ENCODE results near the gene MAD1L1. TPM values are rescaled to one million over a fixed set of nuclear protein-coding genes. Genes with fewer than 3 reads are reported as not detected.

The MAD1L1 gene
- total RNA-seq, 1 donor from 2014 or later = 32.7 TPM

GRCh38 chr7:1987591-1988532 is 244.9 kb downstream of the MAD1L1 start:
- Mint-ChIP-seq H3K27me3 (ENCODE audit: unreplicated experiment) (no peaks in the 10 kb centered on the region), H3K36me3 (ENCODE audit: unreplicated experiment) (peaks cover 7% of the 10 kb centered on the region), H3K9me3 (ENCODE audit: unreplicated experiment) (no peaks in the 10 kb centered on the region), H3K27ac (ENCODE audit: unreplicated experiment) (no peak overlapping the region), H3K4me1 (ENCODE audit: unreplicated experiment) (no peaks in the 10 kb centered on the region), H3K4me3 (ENCODE audit: unreplicated experiment) (no peak overlapping the region)
- TF ChIP-seq CTCF (IDR thresholded peaks at IDR 0.05) = no peak
- DNase-seq (ENCODE audit: extremely low spot score, unreplicated experiment) = no peak

GRCh38 chr7:1987084-1987535 is 245.6 kb downstream of the MAD1L1 start:
- Mint-ChIP-seq H3K36me3 (ENCODE audit: unreplicated experiment) (peaks cover 7% of the 10 kb centered on the region), H3K27ac (ENCODE audit: unreplicated experiment) (no peak overlapping the region), H3K4me1 (ENCODE audit: unreplicated experiment) (no peaks in the 10 kb centered on the region), H3K4me3 (ENCODE audit: unreplicated experiment) (no peak overlapping the region), H3K27me3 (ENCODE audit: unreplicated experiment) (no peaks in the 10 kb centered on the region), H3K9me3 (ENCODE audit: unreplicated experiment) (no peaks in the 10 kb centered on the region)
- no peak for DNase-seq (ENCODE audit: extremely low spot score, unreplicated experiment)
- no peak for TF ChIP-seq CTCF (IDR thresholded peaks at IDR 0.05)

GRCh38 chr7:1986366-1987083 is 246.2 kb downstream of the MAD1L1 start:
- H3K4me1 Mint-ChIP-seq (ENCODE audit: unreplicated experiment) = no peaks in the 10 kb centered on the region
- peaks cover 7% of the 10 kb centered on the region for H3K36me3 Mint-ChIP-seq (ENCODE audit: unreplicated experiment)
- H3K4me3 Mint-ChIP-seq (ENCODE audit: unreplicated experiment) = no peak overlapping the region
- no peak for DNase-seq (ENCODE audit: extremely low spot score, unreplicated experiment)
- no peaks in the 10 kb centered on the region for H3K27me3 Mint-ChIP-seq (ENCODE audit: unreplicated experiment)
- no peaks in the 10 kb centered on the region for H3K9me3 Mint-ChIP-seq (ENCODE audit: unreplicated experiment)
- no peak overlapping the region for H3K27ac Mint-ChIP-seq (ENCODE audit: unreplicated experiment)
- no peak for TF ChIP-seq CTCF (IDR thresholded peaks at IDR 0.05)

GRCh38 chr7:1985936-1986335 is 246.8 kb downstream of the MAD1L1 start:
- no peak overlapping the region for H3K27ac Mint-ChIP-seq (ENCODE audit: unreplicated experiment)
- no peak for DNase-seq (ENCODE audit: extremely low spot score, unreplicated experiment)
- no peaks in the 10 kb centered on the region for H3K4me1 Mint-ChIP-seq (ENCODE audit: unreplicated experiment)
- no peaks in the 10 kb centered on the region for H3K9me3 Mint-ChIP-seq (ENCODE audit: unreplicated experiment)
- H3K36me3 Mint-ChIP-seq (ENCODE audit: unreplicated experiment) = peaks cover 7% of the 10 kb centered on the region
- no peak overlapping the region for H3K4me3 Mint-ChIP-seq (ENCODE audit: unreplicated experiment)
- H3K27me3 Mint-ChIP-seq (ENCODE audit: unreplicated experiment) = no peaks in the 10 kb centered on the region
- no peak for TF ChIP-seq CTCF (IDR thresholded peaks at IDR 0.05)

GRCh38 chr7:1985042-1985441 is 247.7 kb downstream of the MAD1L1 start:
- no peak for TF ChIP-seq CTCF (IDR thresholded peaks at IDR 0.05)
- Mint-ChIP-seq H3K4me1 (ENCODE audit: unreplicated experiment) (no peaks in the 10 kb centered on the region), H3K27me3 (ENCODE audit: unreplicated experiment) (no peaks in the 10 kb centered on the region), H3K4me3 (ENCODE audit: unreplicated experiment) (no peak overlapping the region), H3K36me3 (ENCODE audit: unreplicated experiment) (peaks cover 7% of the 10 kb centered on the region), H3K27ac (ENCODE audit: unreplicated experiment) (no peak overlapping the region), H3K9me3 (ENCODE audit: unreplicated experiment) (no peaks in the 10 kb centered on the region)
- DNase-seq (ENCODE audit: extremely low spot score, unreplicated experiment) = no peak

Data from osteocyte (in vitro differentiated cells).